ENCODE results near the gene CGNL1.

CGNL1 gene

DNA sequence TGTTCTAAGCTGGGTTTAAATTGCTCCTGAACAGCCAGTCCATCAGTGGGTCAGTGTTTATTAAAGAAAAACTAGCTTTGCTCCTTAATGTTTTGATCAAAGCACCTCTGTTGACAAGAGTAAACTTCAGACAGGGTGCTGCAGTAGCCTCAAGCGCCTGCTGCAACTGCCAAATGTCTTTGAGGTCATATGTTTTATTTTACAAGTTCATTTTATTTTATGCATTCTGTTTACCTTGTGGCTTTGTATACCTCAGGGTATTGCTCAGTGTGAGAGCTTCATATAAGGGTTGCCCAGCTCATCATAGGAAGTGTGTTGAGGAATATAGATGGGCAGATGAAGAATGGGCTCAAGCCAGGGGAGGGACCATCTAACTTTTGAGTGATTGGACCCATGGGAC, 223.9 kb downstream of the CGNL1 start:
- Histone ChIP-seq H3K27me3 (replicated peaks in 2 of 5; ENCODE audit: control insufficient read depth in 4 of 5, insufficient read depth in 5 of 5, low read length in 4 of 5) (peaks cover 0 to 2% (median 0%) of the 10 kb centered on the region in 5 experiments), H3K36me3 (ENCODE audit: control insufficient read depth in 4 of 4, insufficient read depth in 4 of 4, low read length in 3 of 4) (no peaks in the 10 kb centered on the region), H3K4me1 (ENCODE audit: control extremely low read depth in 1 of 4, control insufficient read depth in 4 of 4, insufficient read depth in 4 of 4, low read length in 3 of 4) (peaks cover 0 to 7% (median under 1%) of the 10 kb centered on the region in 4 experiments), H3K4me3 (ENCODE audit: control insufficient read depth in 1 of 7, extremely low read depth in 1 of 7, insufficient read depth in 4 of 7, low read depth in 2 of 7, low read length in 6 of 7) (no peak overlapping the region), H3K9me3 (ENCODE audit: control extremely low read depth in 1 of 5, control insufficient read depth in 4 of 5, insufficient read depth in 2 of 5, low read depth in 1 of 5, low read length in 4 of 5) (no peaks in the 10 kb centered on the region), H3K27ac (ENCODE audit: insufficient read depth in 1 of 2, low read depth in 1 of 2, low read length in 2 of 2, poor library complexity in 1 of 2, severe bottlenecking in 2 of 2) (no peak overlapping the region)
- DNase-seq, result no peak
- no CpG with 5 or more reads among the region's 1 CpG for WGBS (ENCODE audit: insufficient coverage)
- ChIA-PET POLR2A (no interaction called here), CTCF (interaction anchor here (0.8 kb wide), 1 partner anchor 41 kb away, joined by 3 read pairs; no protein-coding TSS in a partner anchor)

Measured in common myeloid progenitor, CD34-positive (primary cell).